GM12875 (cell line): ENCODE data around the gene LGALS3BP.

Source experiments
- H3K4me3 ChIP-seq: one replicate; pipeline ENCODE4 v1.5.1; 2011; ENCODE audit warnings: low read depth, low read length, control low read depth
- CTCF ChIP-seq: IDR thresholded peaks from 2 replicates; pipeline ENCODE4 v1.5.1; 2011; ENCODE audit warnings: low read depth, mild to moderate bottlenecking, control low read depth, inconsistent platforms, low read length, moderate library complexity, borderline replicate concordance; ENCODE audit not compliant: insufficient read depth

The LGALS3BP gene

GRCh38 chr17:78954684-78955083 is 25.0 kb downstream of the LGALS3BP start:
- TF ChIP-seq CTCF, result no peak
- H3K4me3 ChIP-seq, result no peak overlapping the region

GRCh38 chr17:78953356-78954350 is 26.1 kb downstream of the LGALS3BP start:
- no peak for TF ChIP-seq CTCF
- no peak overlapping the region for H3K4me3 ChIP-seq

- no peak for TF ChIP-seq CTCF
- no peak overlapping the region for H3K4me3 ChIP-seq
These were observed 27.0 kb downstream of the LGALS3BP start for GRCh38 chr17:78952706-78953105.

- no peak for TF ChIP-seq CTCF
- no peak overlapping the region for H3K4me3 ChIP-seq
These were observed 27.7 kb downstream of the LGALS3BP start for GRCh38 chr17:78951967-78952551.

GRCh38 chr17:78950870-78951269 is 28.9 kb downstream of the LGALS3BP start:
- no peak overlapping the region for H3K4me3 ChIP-seq
- TF ChIP-seq CTCF, result no peak

GRCh38 chr17:78947235-78948149 is 32.2 kb downstream of the LGALS3BP start:
- H3K4me3 ChIP-seq, result no peak overlapping the region
- no peak for TF ChIP-seq CTCF
